ENCODE results near the gene CORIN.

The CORIN gene

DNA sequence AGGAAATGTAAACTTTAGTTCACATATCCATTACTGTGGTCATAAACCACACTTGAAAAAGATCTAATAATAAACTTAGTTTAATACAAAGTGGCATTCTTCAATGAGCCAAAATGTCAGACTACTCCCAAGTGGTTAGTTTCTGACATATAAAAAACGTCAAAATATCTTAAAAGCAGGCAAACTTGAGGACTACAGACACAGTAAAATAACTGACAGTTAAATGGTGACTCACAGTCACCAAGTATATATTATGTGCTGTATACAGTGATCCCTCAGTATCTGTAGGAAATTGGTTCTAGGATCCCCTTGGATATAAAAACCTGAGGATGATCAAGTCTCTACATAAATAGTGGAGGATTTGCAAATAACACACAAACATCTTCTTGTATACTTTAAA lies 11.6 kb upstream of the CORIN start:
- no peak overlapping the region for H3K4me3 ChIP-seq (ENCODE audit: low read depth, low read length)
- TF ChIP-seq, protein P1, sequence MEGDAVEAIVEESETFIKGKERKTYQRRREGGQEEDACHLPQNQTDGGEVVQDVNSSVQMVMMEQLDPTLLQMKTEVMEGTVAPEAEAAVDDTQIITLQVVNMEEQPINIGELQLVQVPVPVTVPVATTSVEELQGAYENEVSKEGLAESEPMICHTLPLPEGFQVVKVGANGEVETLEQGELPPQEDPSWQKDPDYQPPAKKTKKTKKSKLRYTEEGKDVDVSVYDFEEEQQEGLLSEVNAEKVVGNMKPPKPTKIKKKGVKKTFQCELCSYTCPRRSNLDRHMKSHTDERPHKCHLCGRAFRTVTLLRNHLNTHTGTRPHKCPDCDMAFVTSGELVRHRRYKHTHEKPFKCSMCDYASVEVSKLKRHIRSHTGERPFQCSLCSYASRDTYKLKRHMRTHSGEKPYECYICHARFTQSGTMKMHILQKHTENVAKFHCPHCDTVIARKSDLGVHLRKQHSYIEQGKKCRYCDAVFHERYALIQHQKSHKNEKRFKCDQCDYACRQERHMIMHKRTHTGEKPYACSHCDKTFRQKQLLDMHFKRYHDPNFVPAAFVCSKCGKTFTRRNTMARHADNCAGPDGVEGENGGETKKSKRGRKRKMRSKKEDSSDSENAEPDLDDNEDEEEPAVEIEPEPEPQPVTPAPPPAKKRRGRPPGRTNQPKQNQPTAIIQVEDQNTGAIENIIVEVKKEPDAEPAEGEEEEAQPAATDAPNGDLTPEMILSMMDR (IDR thresholded peaks at IDR 0.05; ENCODE audit: low read depth, low read length, missing control alignments), result no peak
- no peak for DNase-seq (ENCODE audit: low read depth)
- in situ Hi-C loops (cut with HindIII; ENCODE audit: low sequenced_read_pairs), result no loop called here

GRCh38 chr4:47848041-47848440 lies 10.2 kb upstream of the CORIN start:
- H3K4me3 ChIP-seq (ENCODE audit: low read depth, low read length), result no peak overlapping the region
- DNase-seq (ENCODE audit: low read depth), result no peak
- TF ChIP-seq, protein P1 (IDR thresholded peaks at IDR 0.05; ENCODE audit: low read depth, low read length, missing control alignments), result no peak
- in situ Hi-C loops (cut with HindIII; ENCODE audit: low sequenced_read_pairs), result no loop called here

DNA sequence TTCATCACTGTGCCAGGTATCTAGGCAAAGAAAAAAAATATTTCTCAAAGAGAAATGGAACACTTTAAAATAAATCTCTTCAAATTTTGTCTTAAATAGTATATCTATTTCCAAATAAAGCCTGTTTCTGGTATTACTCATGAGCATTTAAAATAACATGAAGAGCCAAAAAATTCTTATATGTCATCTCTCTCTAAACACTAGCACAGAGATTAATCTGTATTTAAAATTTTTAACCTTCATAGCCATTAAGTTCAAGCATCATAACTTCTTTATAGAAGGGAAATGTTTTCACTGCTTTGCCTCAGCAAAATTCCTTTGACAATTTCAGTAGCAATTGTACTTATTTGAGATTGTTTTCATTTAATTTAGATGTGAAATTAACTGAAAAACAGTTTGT lies 5.1 kb upstream of the CORIN start:
- TF ChIP-seq, protein P1 (IDR thresholded peaks at IDR 0.05; ENCODE audit: low read depth, low read length, missing control alignments), result no peak
- in situ Hi-C loops (cut with HindIII; ENCODE audit: low sequenced_read_pairs), result no loop called here
- no peak for DNase-seq (ENCODE audit: low read depth)
- no peak overlapping the region for H3K4me3 ChIP-seq (ENCODE audit: low read depth, low read length)

GRCh38 chr4:47840291-47840690 lies 2.4 kb upstream of the CORIN start:
- TF ChIP-seq, protein P1 (IDR thresholded peaks at IDR 0.05; ENCODE audit: low read depth, low read length, missing control alignments), result no peak
- in situ Hi-C loops (cut with HindIII; ENCODE audit: low sequenced_read_pairs), result no loop called here
- no peak overlapping the region for H3K4me3 ChIP-seq (ENCODE audit: low read depth, low read length)
- DNase-seq (ENCODE audit: low read depth), result no peak

DNA sequence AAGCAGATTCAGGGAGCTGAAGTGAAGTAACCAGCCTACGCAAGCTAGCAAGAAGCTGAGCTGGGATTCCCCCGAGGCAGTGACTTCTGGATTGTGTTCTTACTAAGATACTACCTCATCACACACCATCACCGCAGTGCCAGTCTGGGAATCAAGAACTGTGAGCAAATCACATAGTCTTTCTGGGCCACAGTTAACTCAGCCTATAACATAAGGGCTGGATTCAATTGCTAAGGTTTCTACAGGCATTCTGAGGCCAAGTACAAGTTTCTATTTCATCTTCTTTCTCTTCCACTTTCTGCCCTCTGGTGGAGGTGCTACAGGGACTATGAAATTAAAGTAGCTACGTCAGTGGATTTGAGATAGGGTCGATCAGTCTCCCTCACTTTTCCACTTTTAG lies 1.4 kb upstream of the CORIN start:
- in situ Hi-C loops (cut with HindIII; ENCODE audit: low sequenced_read_pairs), result no loop called here
- TF ChIP-seq, protein P1 (IDR thresholded peaks at IDR 0.05; ENCODE audit: low read depth, low read length, missing control alignments), result peak; percentile 46
- DNase-seq (ENCODE audit: low read depth), result no peak
- no peak overlapping the region for H3K4me3 ChIP-seq (ENCODE audit: low read depth, low read length)

- DNase-seq (ENCODE audit: low read depth), result no peak
- no peak overlapping the region for H3K4me3 ChIP-seq (ENCODE audit: low read depth, low read length)
- TF ChIP-seq, protein P1 (IDR thresholded peaks at IDR 0.05; ENCODE audit: low read depth, low read length, missing control alignments), result no peak
- in situ Hi-C loops (cut with HindIII; ENCODE audit: low sequenced_read_pairs), result no loop called here
Observed at GRCh38 chr4:47838445-47838844, 578 bp upstream of the CORIN start.

Measured in astrocyte of the cerebellum (primary cell).